ENCODE results near the gene RAB1A. TPM values are rescaled to one million over a fixed set of nuclear protein-coding genes. Genes with fewer than 3 reads are reported as not detected.

Gene RAB1A
- total and polyA plus RNA-seq, 9 of the 15 experiments (the other 6 are each of a cell fraction or from before 2014, with no cell fraction given) = 43.8 to 163 (median 67.7) TPM

- no peak for TF ChIP-seq RERE (CRISPR knock-in tag; IDR thresholded peaks at IDR 0.05; ENCODE audit: borderline replicate concordance)
Observed at GRCh38 chr2:65071499-65072180, 58.3 kb downstream of the RAB1A start (continued).

- H3K9me1 ChIP-seq (ENCODE audit: control insufficient read depth, insufficient read depth, low read length) = no peaks in the 10 kb centered on the region
- H3K4me3 ChIP-seq = no peak overlapping the region
- no peak overlapping the region for H2AFZ ChIP-seq (ENCODE audit: low read depth, low read length)
- intact Hi-C loops (cut with micrococcal nuclease) (no loop called here), in situ Hi-C loops (cut with MboI) (loop anchor here (5.0 kb wide), 1 partner anchor 116 kb away; no protein-coding TSS in a partner anchor)
- no peak overlapping the region for H3K27ac ChIP-seq (ENCODE audit: extremely low read depth, low read depth, low read length)
- peaks cover 8% of the 10 kb centered on the region; the same call in 2 of the 3 replicates for H3K79me2 ChIP-seq (ENCODE audit: control insufficient read depth, insufficient read depth, low read length)
- H3K36me3 ChIP-seq (ENCODE audit: control insufficient read depth, insufficient read depth, low read length) = peaks cover 61% of the 10 kb centered on the region
- POLR2A ChIA-PET = interaction anchor here (0.6 to 1.9 kb wide), 4 partner anchors 8 to 156 kb away, joined by 3 to 7 read pairs (median 4); partner anchors contain the start of gene ACTR2
- no peaks in the 10 kb centered on the region for H3K27me3 ChIP-seq (ENCODE audit: control insufficient read depth in 2 of 2, insufficient read depth in 2 of 2, low read length in 2 of 2)
- CTCF ChIA-PET (ENCODE audit: low intra/inter-chr PET ratio) = no interaction called here
- no peaks in the 10 kb centered on the region for H3K9me3 ChIP-seq (replicated peaks; ENCODE audit: control insufficient read depth, insufficient read depth, low read depth, low read length)
- H3K4me1 ChIP-seq (replicated peaks in 1 of 2; ENCODE audit: control insufficient read depth in 2 of 2, insufficient read depth in 2 of 2, low read length in 2 of 2) = peaks cover 7 to 12% of the 10 kb centered on the region in 2 experiments; a peak in 4 of 5 replicates
- no peak overlapping the region for H3K9ac ChIP-seq (ENCODE audit: insufficient read depth in 1 of 2, low read depth in 2 of 2, low read length in 2 of 2)
- FAIRE-seq = no peak
- H4K20me1 ChIP-seq (replicated peaks; ENCODE audit: control insufficient read depth, insufficient read depth, low read length) = 0 out of 2 replicates have a peak, but pooled peaks cover 4% of the 10 kb centered on the region
- no peak for DNase-seq (ENCODE audit: extremely low read depth in 1 of 4, low spot score in 3 of 4)
- ATAC-seq = no peak
- no peak overlapping the region for H3K4me2 ChIP-seq (ENCODE audit: insufficient read depth, low read length)
- BruUV-seq (replicated peaks) = no TSS peak
- WGBS (ENCODE audit: insufficient coverage, low coverage, missing lambda C conversion rate) = 69% methylated on average over 6 of the region's 6 CpGs
- no peak for TF ChIP-seq HDAC2 (IDR thresholded peaks at IDR 0.05)
- no peak for TF ChIP-seq CHD1 (IDR thresholded peaks at IDR 0.05; ENCODE audit: low read length)
- no peak for TF ChIP-seq CTBP1 (IDR thresholded peaks at IDR 0.05; ENCODE audit: borderline replicate concordance)
- no peak for TF ChIP-seq REST (IDR thresholded peaks at IDR 0.05; ENCODE audit: borderline replicate concordance)
- no peak for TF ChIP-seq REST (CRISPR knock-in tag; IDR thresholded peaks at IDR 0.05; ENCODE audit: low read depth)
Observed at GRCh38 chr2:65070856-65071255, 59.0 kb downstream of the RAB1A start.

All from K562 (cell line).